BJ (cell line): ENCODE results near the gene RFT1. TPM values are rescaled to one million over a fixed set of nuclear protein-coding genes. Genes with fewer than 3 reads are reported as not detected.
A peak's percentile ranks its signal among the peaks of the same experiment; 100 is the strongest.

Experiments
- CTCF ChIA-PET: fragments of 350-600 bp; formaldehyde crosslinking; extraction: SDS; loops from one replicate; lab custom pipeline; 2021; ENCODE audit warnings: antibody characterized with exemption, inconsistent platforms; lab: Yijun Ruan, JAX
- POLR2A ChIA-PET: fragments of 300-600 bp; sonication (Branson Sonifier 250); formaldehyde crosslinking; extraction: SDS; loops from one replicate; lab custom pipeline; 2021; ENCODE audit warnings: antibody characterized with exemption; lab: Charles Lee
- DNase-seq: peaks from one replicate; pipeline ENCODE4 v3.0.0-alpha.2; 2011; ENCODE audit warnings: low read depth
- H3K27me3 ChIP-seq: 2 replicates; pipeline ENCODE4 v1.6.0; 2011; ENCODE audit warnings: low read length; ENCODE audit not compliant: control insufficient read depth, insufficient read depth
- H3K36me3 ChIP-seq: 2 replicates; pipeline ENCODE4 v1.5.1; 2011; ENCODE audit warnings: low read length; ENCODE audit not compliant: control insufficient read depth, insufficient read depth
- H3K4me3 ChIP-seq: 2 replicates; pipeline ENCODE4 v1.5.1; 2011; ENCODE audit warnings: low read depth, mild to moderate bottlenecking, control low read depth, low read length
- polyA plus RNA-seq: library from polyadenylated mRNA; depleted of rRNA; stranded (reverse); fragments of >200 nt; gene quantifications from 2 replicates; pipeline ENCODE4 v1.2.3, GENCODE V29; 2011
- TF ChIP-seq, protein P1 (sequence below): IDR thresholded peaks from 2 replicates; pipeline ENCODE4 v1.5.1; 2011; ENCODE audit warnings: low read depth, mild to moderate bottlenecking, control low read depth, inconsistent platforms, low read length, moderate library complexity; ENCODE audit not compliant: insufficient read depth

The RFT1 gene
- polyA plus RNA-seq, 1 experiment = 27.9 TPM

- Histone ChIP-seq H3K4me3 (no peak overlapping the region), H3K27me3 (no peaks in the 10 kb centered on the region), H3K36me3 (peaks cover 2% of the 10 kb centered on the region)
- POLR2A ChIA-PET = no interaction called here
- CTCF ChIA-PET = interaction anchor here (0.6 to 3.0 kb wide), 4 partner anchors 18 to 54 kb away, joined by 3 to 14 read pairs (median 6); no protein-coding TSS in a partner anchor
- DNase-seq = no peak
- TF ChIP-seq, protein P1, sequence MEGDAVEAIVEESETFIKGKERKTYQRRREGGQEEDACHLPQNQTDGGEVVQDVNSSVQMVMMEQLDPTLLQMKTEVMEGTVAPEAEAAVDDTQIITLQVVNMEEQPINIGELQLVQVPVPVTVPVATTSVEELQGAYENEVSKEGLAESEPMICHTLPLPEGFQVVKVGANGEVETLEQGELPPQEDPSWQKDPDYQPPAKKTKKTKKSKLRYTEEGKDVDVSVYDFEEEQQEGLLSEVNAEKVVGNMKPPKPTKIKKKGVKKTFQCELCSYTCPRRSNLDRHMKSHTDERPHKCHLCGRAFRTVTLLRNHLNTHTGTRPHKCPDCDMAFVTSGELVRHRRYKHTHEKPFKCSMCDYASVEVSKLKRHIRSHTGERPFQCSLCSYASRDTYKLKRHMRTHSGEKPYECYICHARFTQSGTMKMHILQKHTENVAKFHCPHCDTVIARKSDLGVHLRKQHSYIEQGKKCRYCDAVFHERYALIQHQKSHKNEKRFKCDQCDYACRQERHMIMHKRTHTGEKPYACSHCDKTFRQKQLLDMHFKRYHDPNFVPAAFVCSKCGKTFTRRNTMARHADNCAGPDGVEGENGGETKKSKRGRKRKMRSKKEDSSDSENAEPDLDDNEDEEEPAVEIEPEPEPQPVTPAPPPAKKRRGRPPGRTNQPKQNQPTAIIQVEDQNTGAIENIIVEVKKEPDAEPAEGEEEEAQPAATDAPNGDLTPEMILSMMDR = no peak
Measured at GRCh38 chr3:53163444-53164387, 33.5 kb upstream of the RFT1 start.

DNA sequence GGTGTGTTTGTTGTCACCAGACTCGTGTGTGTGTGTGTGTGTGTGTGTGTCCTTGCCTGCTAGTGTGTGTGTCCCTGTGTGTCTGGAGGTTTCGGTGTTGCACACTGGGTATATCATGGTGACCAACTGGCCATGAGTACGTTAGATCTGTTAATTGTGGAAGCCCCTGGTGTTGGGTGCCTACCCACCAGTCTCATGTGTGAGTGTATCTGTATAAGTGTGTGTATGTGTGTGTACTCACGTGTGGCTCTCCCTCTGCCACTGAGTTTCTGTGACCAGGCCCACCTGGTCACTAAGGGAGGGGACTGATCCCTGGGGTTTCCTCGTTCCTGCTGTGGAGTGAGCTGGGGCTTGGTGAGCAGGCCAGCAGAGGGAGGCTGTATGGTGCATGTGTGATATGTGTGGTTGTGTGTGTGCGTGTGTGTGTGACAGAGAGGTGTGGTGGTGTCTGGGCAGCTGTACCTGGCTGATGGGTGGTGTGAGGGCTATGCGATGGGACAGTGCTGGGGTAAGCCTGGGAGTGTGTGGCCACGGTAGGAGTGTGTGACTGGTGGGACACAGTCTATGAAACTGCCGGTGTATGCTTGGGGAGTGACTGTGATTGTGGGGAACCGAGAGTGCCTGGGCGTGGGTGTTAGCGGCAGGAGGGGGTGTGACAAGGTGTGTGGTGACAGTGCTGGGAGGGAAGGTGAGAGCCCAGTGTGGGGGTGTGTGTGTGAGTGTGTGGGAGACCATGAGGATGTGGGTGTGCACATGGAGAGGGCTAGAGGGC lies 32.6 kb upstream of the RFT1 start:
- Histone ChIP-seq H3K36me3 (peaks cover 2% of the 10 kb centered on the region), H3K4me3 (peak overlapping the region; percentile 94), H3K27me3 (no peaks in the 10 kb centered on the region)
- CTCF ChIA-PET = interaction anchor here (1.2 to 3.0 kb wide), 3 partner anchors 33 to 53 kb away, joined by 3 to 14 read pairs (median 8); no protein-coding TSS in a partner anchor
- POLR2A ChIA-PET = no interaction called here
- no peak for DNase-seq
- TF ChIP-seq, protein P1 = no peak

- Histone ChIP-seq H3K27me3 (peaks cover 5% of the 10 kb centered on the region), H3K36me3 (peaks cover 2% of the 10 kb centered on the region), H3K4me3 (peak overlapping the region; percentile 94)
- TF ChIP-seq, protein P1 = no peak
- ChIA-PET CTCF (no interaction called here), POLR2A (no interaction called here)
- no peak for DNase-seq
Measured at GRCh38 chr3:53161820-53162671, 31.8 kb upstream of the RFT1 start.

DNA sequence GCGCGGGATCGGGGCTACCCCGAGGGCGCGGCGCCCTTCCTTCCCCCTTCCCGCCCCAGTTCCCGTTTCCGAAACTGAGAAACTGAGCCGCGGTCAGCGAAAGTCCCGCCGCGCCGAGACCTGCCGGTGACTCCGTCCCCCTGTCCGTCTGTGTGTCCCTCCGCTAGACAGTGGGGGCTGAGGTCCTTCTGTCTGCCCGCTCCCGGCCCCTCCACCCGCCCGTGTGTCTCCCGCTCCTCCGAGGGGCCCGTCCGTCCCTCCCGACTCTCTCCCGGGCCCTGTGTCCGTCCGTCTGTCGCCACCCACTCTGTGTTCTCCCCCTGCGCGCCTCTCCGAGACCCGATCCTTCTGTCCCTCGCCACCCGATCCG lies 31.2 kb upstream of the RFT1 start:
- Histone ChIP-seq H3K36me3 (peaks cover 1% of the 10 kb centered on the region), H3K27me3 (peaks cover 9% of the 10 kb centered on the region), H3K4me3 (peak overlapping the region; percentile 94)
- POLR2A ChIA-PET = no interaction called here
- TF ChIP-seq, protein P1 = no peak
- DNase-seq = no peak
- CTCF ChIA-PET = interaction anchor here (1.7 to 2.1 kb wide), 2 partner anchors 27 to 35 kb away, joined by 9 to 16 read pairs; no protein-coding TSS in a partner anchor
